K562 (cell line): Measurements from ENCODE around the gene CREB5.

Experiments used
- FOSL1 ChIP-seq: fragments of 200-800 bp; sonication (Bioruptor generic); conservative IDR thresholded peaks from 2 replicates; pipeline ENCODE4 v1.6.1; 2016; ENCODE audit warnings: missing genetic modification characterization, missing compliant biosample characterization
- JUND ChIP-seq, 2 experiments: IDR thresholded peaks; 2 replicates in 1 of 2; 3 replicates in 1 of 2; pipeline ENCODE4 v1.6.1; 2011; ENCODE audit warnings: borderline replicate concordance in 2 of 2, low read depth in 2 of 2, low read length in 2 of 2, improper control_type of control experiment in 1 of 2, missing biosample characterization in 1 of 2, missing genetic modification characterization in 1 of 2, missing genetic modification reagents in 1 of 2
- LEF1 ChIP-seq: fragments of 450-650 bp; IDR thresholded peaks from 2 replicates; pipeline ENCODE4 v1.6.1; 2016; ENCODE audit warnings: mild to moderate bottlenecking
- MYC ChIP-seq, 2 experiments: fragments of 250-450 bp in 1 of 2; sonication (Bioruptor Pico) in 1 of 2; IDR thresholded peaks; 2 replicates each; pipeline versions ENCODE4 v1.5.1 to v1.6.1; 2012 to 2021; ENCODE audit warnings: low read depth in 2 of 2, borderline replicate concordance in 1 of 2, improper control_type of control experiment in 1 of 2, low read length in 1 of 2, mild to moderate bottlenecking in 1 of 2, moderate library complexity in 1 of 2
- PHF20 ChIP-seq: fragments of 450-650 bp; IDR thresholded peaks from 2 replicates; pipeline ENCODE4 v1.6.1; 2018; ENCODE audit not compliant: partially characterized antibody
- POLR2AphosphoS5 ChIP-seq: IDR thresholded peaks from 2 replicates; pipeline ENCODE4 v1.6.1; 2011; ENCODE audit warnings: mild to moderate bottlenecking, low read depth, low read length, moderate library complexity; ENCODE audit not compliant: control insufficient read depth, insufficient read depth
- SP1 ChIP-seq: sonication (generic); formaldehyde crosslinking; IDR thresholded peaks from 2 replicates; pipeline ENCODE4 v1.8.1; 2022; ENCODE audit warnings: mild to moderate bottlenecking, missing genetic modification reagents
- ZNF121 ChIP-seq: sonication (generic); formaldehyde crosslinking; conservative IDR thresholded peaks from 2 replicates; pipeline ENCODE4 v1.8.0; 2022; ENCODE audit warnings: missing genetic modification reagents
- ZNF274 ChIP-seq: IDR thresholded peaks from 2 replicates; pipeline ENCODE4 v1.6.1; 2011; ENCODE audit warnings: low read depth, mild to moderate bottlenecking, low read length, moderate library complexity, borderline replicate concordance
- ZNF699 ChIP-seq: fragments of 250-450 bp; sonication (Bioruptor Pico); IDR thresholded peaks from 2 replicates; pipeline ENCODE4 v1.8.0; 2021; ENCODE audit warnings: mild to moderate bottlenecking, moderate library complexity; ENCODE audit not compliant: insufficient replicate concordance
- TF ChIP-seq, protein P1 (sequence below): fragments of 450-650 bp; IDR thresholded peaks from 2 replicates; pipeline ENCODE4 v1.6.1; 2014; ENCODE audit warnings: low read depth, mild to moderate bottlenecking, moderate library complexity, borderline replicate concordance
- TF ChIP-seq, protein P2 (sequence below): fragments of 250-450 bp; sonication (Bioruptor Pico); IDR thresholded peaks from 2 replicates; pipeline ENCODE4 v1.5.0; 2021
- TF ChIP-seq, protein P3 (sequence below), 3 experiments: IDR thresholded peaks in 2 of 3; conservative IDR thresholded peaks in 1 of 3; 2 replicates each; pipeline ENCODE4 v1.5.1; 2011 to 2012; ENCODE audit warnings: low read length in 3 of 3, mild to moderate bottlenecking in 3 of 3, control low read depth in 2 of 3, improper control_type of control experiment in 1 of 3, inconsistent platforms in 1 of 3, low read depth in 1 of 3, mixed read lengths in 1 of 3, moderate library complexity in 1 of 3; ENCODE audit not compliant: insufficient read depth in 2 of 3
- TF ChIP-seq, protein P4 (sequence below): fragments of 450-650 bp; IDR thresholded peaks from 2 replicates; pipeline ENCODE4 v1.6.1; 2017; ENCODE audit warnings: antibody characterized with exemption, mild to moderate bottlenecking

DNA sequence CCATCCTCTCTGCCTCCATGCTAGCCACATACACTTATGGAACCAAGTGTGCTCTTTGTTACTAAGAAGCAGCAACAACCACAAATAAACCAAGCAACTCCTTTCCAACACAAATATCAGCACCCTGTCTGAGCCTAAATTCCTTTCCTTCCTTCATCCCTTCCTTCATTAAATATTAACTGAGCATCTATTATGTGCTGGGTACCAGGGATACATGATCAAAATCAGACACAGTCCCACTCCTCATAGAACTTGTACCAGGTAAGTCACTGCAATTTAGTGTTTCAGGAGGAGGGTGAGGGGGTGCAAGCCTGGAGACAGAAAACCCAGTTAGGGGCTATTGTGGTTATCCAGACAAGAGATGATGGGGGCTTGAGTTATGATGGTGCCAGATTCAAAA is 10.8 kb downstream of the CREB5 start:
- TF ChIP-seq, protein P1, sequence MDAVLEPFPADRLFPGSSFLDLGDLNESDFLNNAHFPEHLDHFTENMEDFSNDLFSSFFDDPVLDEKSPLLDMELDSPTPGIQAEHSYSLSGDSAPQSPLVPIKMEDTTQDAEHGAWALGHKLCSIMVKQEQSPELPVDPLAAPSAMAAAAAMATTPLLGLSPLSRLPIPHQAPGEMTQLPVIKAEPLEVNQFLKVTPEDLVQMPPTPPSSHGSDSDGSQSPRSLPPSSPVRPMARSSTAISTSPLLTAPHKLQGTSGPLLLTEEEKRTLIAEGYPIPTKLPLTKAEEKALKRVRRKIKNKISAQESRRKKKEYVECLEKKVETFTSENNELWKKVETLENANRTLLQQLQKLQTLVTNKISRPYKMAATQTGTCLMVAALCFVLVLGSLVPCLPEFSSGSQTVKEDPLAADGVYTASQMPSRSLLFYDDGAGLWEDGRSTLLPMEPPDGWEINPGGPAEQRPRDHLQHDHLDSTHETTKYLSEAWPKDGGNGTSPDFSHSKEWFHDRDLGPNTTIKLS, result no peak
- TF ChIP-seq POLR2AphosphoS5 (no peak), ZNF274 (no peak), MYC (IDR thresholded peaks at IDR 0.05; ENCODE audit: low read depth, low read length) (no peak), MYC (CRISPR knock-in tag; IDR thresholded peaks at IDR 0.05; ENCODE audit: borderline replicate concordance, low read depth) (no peak), PHF20 (no peak), ZNF699 (CRISPR knock-in tag) (no peak), FOSL1 (tag) (no peak), ZNF121 (CRISPR knock-in tag) (no peak), JUND (IDR thresholded peaks at IDR 0.05; ENCODE audit: borderline replicate concordance, low read depth, low read length) (no peak), JUND (tag; IDR thresholded peaks at IDR 0.05; ENCODE audit: borderline replicate concordance, low read depth, low read length) (no peak), SP1 (CRISPR knock-in tag) (no peak), LEF1 (no peak)
- TF ChIP-seq, protein P2, sequence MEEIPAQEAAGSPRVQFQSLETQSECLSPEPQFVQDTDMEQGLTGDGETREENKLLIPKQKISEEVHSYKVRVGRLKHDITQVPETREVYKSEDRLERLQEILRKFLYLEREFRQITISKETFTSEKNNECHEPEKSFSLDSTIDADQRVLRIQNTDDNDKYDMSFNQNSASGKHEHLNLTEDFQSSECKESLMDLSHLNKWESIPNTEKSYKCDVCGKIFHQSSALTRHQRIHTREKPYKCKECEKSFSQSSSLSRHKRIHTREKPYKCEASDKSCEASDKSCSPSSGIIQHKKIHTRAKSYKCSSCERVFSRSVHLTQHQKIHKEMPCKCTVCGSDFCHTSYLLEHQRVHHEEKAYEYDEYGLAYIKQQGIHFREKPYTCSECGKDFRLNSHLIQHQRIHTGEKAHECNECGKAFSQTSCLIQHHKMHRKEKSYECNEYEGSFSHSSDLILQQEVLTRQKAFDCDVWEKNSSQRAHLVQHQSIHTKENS (CRISPR knock-in tag), result no peak
- TF ChIP-seq, protein P3, sequence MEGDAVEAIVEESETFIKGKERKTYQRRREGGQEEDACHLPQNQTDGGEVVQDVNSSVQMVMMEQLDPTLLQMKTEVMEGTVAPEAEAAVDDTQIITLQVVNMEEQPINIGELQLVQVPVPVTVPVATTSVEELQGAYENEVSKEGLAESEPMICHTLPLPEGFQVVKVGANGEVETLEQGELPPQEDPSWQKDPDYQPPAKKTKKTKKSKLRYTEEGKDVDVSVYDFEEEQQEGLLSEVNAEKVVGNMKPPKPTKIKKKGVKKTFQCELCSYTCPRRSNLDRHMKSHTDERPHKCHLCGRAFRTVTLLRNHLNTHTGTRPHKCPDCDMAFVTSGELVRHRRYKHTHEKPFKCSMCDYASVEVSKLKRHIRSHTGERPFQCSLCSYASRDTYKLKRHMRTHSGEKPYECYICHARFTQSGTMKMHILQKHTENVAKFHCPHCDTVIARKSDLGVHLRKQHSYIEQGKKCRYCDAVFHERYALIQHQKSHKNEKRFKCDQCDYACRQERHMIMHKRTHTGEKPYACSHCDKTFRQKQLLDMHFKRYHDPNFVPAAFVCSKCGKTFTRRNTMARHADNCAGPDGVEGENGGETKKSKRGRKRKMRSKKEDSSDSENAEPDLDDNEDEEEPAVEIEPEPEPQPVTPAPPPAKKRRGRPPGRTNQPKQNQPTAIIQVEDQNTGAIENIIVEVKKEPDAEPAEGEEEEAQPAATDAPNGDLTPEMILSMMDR (IDR thresholded peaks at IDR 0.05 in 2 of 3, conservative IDR thresholded peaks at IDR 0.05 in 1 of 3; ENCODE audit: insufficient read depth in 2 of 3, low read depth in 1 of 3, low read length in 3 of 3), result no peak
- TF ChIP-seq, protein P4, sequence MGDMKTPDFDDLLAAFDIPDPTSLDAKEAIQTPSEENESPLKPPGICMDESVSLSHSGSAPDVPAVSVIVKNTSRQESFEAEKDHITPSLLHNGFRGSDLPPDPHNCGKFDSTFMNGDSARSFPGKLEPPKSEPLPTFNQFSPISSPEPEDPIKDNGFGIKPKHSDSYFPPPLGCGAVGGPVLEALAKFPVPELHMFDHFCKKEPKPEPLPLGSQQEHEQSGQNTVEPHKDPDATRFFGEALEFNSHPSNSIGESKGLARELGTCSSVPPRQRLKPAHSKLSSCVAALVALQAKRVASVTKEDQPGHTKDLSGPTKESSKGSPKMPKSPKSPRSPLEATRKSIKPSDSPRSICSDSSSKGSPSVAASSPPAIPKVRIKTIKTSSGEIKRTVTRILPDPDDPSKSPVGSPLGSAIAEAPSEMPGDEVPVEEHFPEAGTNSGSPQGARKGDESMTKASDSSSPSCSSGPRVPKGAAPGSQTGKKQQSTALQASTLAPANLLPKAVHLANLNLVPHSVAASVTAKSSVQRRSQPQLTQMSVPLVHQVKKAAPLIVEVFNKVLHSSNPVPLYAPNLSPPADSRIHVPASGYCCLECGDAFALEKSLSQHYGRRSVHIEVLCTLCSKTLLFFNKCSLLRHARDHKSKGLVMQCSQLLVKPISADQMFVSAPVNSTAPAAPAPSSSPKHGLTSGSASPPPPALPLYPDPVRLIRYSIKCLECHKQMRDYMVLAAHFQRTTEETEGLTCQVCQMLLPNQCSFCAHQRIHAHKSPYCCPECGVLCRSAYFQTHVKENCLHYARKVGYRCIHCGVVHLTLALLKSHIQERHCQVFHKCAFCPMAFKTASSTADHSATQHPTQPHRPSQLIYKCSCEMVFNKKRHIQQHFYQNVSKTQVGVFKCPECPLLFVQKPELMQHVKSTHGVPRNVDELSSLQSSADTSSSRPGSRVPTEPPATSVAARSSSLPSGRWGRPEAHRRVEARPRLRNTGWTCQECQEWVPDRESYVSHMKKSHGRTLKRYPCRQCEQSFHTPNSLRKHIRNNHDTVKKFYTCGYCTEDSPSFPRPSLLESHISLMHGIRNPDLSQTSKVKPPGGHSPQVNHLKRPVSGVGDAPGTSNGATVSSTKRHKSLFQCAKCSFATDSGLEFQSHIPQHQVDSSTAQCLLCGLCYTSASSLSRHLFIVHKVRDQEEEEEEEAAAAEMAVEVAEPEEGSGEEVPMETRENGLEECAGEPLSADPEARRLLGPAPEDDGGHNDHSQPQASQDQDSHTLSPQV, result no peak
